HG03565 (cell line): ENCODE results near the gene SORCS1.
A peak's percentile ranks its signal among the peaks of the same experiment; 100 is the strongest.

Source experiments
- ATAC-seq: cut with Tn5 transposase; IDR thresholded peaks from one replicate; pipeline ENCODE4 v1.9.1; 2021; ENCODE audit warnings: mild to moderate bottlenecking, moderate library complexity; ENCODE audit not compliant: unreplicated experiment

The SORCS1 gene

GRCh38 chr10:106997721-106998120 lies 166.8 kb downstream of the SORCS1 start:
- no peak for ATAC-seq

GRCh38 chr10:106996510-106996909 lies 168.0 kb downstream of the SORCS1 start:
- ATAC-seq: no peak

GRCh38 chr10:106992055-106992454 lies 172.5 kb downstream of the SORCS1 start:
- no peak for ATAC-seq

- no peak for ATAC-seq
Observed at GRCh38 chr10:106991091-106991490, 173.4 kb downstream of the SORCS1 start.

GRCh38 chr10:106987362-106987761 lies 177.1 kb downstream of the SORCS1 start:
- ATAC-seq: no peak

GRCh38 chr10:106982268-106982667 lies 182.2 kb downstream of the SORCS1 start:
- ATAC-seq: no peak

GRCh38 chr10:106981452-106982075 lies 182.9 kb downstream of the SORCS1 start:
- no peak for ATAC-seq

- peak; percentile 74 for ATAC-seq
Observed at GRCh38 chr10:106980495-106981451, 183.7 kb downstream of the SORCS1 start.

GRCh38 chr10:106978756-106979155 lies 185.8 kb downstream of the SORCS1 start:
- ATAC-seq: no peak

- no peak for ATAC-seq
Observed at GRCh38 chr10:106973716-106974115, 190.8 kb downstream of the SORCS1 start.

- no peak for ATAC-seq
Observed at GRCh38 chr10:106973288-106973687, 191.2 kb downstream of the SORCS1 start.

- no peak for ATAC-seq
Observed at GRCh38 chr10:106972381-106972780, 192.1 kb downstream of the SORCS1 start.

- no peak for ATAC-seq
Observed at GRCh38 chr10:106971411-106971831, 193.1 kb downstream of the SORCS1 start.

- ATAC-seq: no peak
Observed at GRCh38 chr10:106967452-106967851, 197.1 kb downstream of the SORCS1 start.

- no peak for ATAC-seq
Observed at GRCh38 chr10:106960812-106961211, 203.7 kb downstream of the SORCS1 start.

GRCh38 chr10:106959521-106959920 lies 205.0 kb downstream of the SORCS1 start:
- peak; percentile 71 for ATAC-seq

- ATAC-seq: no peak
Observed at GRCh38 chr10:106958589-106959361, 205.7 kb downstream of the SORCS1 start.

GRCh38 chr10:106957823-106958588 lies 206.5 kb downstream of the SORCS1 start:
- ATAC-seq: peak; percentile 29

GRCh38 chr10:106956216-106956915 lies 208.1 kb downstream of the SORCS1 start:
- no peak for ATAC-seq

GRCh38 chr10:106955133-106955532 lies 209.4 kb downstream of the SORCS1 start:
- ATAC-seq: no peak
